Middle frontal gyrus (tissue), 1 donor: Measurements from ENCODE around the gene ATG9B.

Experiments used
- DNase-seq: peaks from one replicate; pipeline ENCODE4 v3.0.0-alpha.2; 2015; ENCODE audit warnings: low spot score; ENCODE audit errors: extremely low spot score

The ATG9B gene

DNA sequence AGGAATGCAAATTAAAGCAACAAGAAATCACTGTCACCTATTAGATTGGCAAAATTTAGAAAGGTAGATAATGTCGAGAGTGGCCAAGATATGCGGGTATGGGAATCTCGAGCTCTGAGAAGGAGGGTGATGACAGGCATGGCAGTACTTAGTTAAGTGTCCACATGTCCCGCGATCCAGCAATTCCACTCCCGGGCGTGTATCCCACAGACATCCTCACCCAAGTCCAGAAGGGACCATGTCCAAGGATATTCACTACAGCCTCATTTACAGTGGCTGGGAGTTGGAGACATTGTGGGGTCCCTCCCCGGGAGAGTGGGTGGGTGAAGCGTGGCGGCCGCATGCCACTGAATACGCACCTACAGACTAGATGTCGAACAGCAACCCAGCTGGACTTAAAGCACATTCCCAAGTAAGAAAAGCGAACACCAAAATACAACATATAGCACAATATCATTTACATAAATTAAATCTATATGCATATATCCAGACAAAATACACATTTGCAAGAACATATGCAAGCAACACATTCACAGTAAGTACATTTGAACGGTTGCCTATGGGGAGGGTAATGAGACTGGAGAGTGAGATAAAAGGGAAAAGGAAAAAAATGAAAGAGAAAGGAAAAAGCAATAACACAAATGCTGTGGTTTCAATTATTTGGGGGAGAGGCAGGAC, 56.1 kb downstream of the ATG9B start:
- DNase-seq = no peak

DNA sequence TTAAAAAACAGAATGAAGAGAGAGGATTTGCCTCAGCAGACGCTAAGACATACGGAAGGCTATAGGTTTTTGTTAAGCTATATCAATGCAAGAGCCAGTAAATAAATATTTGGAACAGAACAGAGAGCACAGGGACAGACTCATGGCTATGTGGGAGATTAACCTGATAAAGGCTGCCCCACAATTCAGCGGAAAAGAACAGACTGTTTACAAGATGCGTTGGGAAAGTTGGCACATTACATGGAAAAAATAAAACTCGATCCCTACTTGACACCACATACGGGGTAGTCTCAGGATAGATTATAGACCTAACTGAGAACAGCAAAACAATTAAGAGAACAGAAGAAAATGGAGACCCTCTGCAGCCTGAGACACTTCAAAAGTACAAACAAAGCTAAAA, 56.9 kb downstream of the ATG9B start:
- no peak for DNase-seq

DNA sequence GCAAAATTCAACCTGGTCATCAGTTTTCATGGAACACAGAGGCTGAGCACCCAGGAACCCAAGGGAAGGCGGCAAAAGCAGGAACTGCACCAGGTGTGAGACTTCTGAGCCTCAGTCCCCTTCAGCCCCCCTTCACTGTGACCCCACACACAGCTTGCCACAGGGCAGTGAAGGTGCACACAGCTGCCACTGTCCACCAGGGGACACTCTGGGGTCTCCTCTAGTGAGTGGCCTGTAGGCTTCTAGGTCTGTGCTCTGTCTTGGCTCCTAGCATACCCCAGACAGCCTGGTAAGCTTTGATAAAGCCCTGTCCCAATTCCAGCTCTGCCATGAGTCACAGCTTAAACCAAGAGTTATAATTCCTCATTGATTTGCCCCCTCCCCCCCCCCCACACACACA, 58.3 kb downstream of the ATG9B start:
- DNase-seq = no peak

DNA sequence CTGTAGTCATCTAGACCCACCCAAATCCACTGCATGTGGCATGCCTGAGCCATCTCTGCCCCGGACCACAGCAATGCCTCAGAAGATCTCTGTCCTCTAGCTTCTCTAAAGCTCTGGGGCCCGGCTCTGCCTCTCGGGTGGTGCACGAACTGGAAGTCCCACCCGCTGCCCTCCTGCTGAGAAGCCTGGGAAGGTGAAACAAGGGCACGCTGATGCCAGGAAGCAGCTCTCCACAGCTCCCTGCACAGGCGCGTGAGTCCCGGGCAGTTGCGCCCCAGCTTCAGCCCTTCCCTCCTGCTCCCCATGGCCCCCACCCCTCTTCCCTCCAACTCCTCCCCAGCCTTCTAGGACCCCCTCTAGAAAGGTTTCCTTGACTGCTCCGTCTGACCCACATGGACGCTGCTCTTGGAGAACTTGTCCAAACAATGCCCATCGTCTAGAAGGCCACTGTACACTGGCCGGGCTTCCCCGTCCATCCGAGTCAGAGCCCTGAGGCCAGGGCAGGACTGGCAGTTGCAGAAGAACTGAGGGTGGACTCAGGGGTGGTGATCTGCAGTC, 58.9 kb downstream of the ATG9B start:
- DNase-seq = no peak
